ENCODE measurements around the gene MEGF11.

- no peak for TF ChIP-seq ESRRG (CRISPR knock-in tag; IDR thresholded peaks at IDR 0.05)
- no peak for TF ChIP-seq ZNF70 (CRISPR knock-in tag; IDR thresholded peaks at IDR 0.05)
- no peak for TF ChIP-seq RARB (CRISPR knock-in tag; IDR thresholded peaks at IDR 0.05)
- no peak for TF ChIP-seq PPARA (CRISPR knock-in tag; IDR thresholded peaks at IDR 0.05; ENCODE audit: borderline replicate concordance)
- TF ChIP-seq POU6F1 (CRISPR knock-in tag; IDR thresholded peaks at IDR 0.05; ENCODE audit: borderline replicate concordance, low read depth), result no peak
- no peak for TF ChIP-seq SNAI2 (CRISPR knock-in tag; IDR thresholded peaks at IDR 0.05)
- TF ChIP-seq GLIS3 (CRISPR knock-in tag; IDR thresholded peaks at IDR 0.05), result no peak
- TF ChIP-seq CSDC2 (CRISPR knock-in tag; IDR thresholded peaks at IDR 0.05), result no peak
- no peak for TF ChIP-seq CREB5 (CRISPR knock-in tag; IDR thresholded peaks at IDR 0.05; ENCODE audit: low read depth)
Measured at GRCh38 chr15:66130496-66131034, 123.0 kb downstream of the MEGF11 start.
